Mucosa of descending colon (tissue), 3 donors: ENCODE measurements around the gene NHS. TPM values are rescaled to one million over a fixed set of nuclear protein-coding genes. Genes with fewer than 3 reads are reported as not detected.
A peak's percentile ranks its signal among the peaks of the same experiment; 100 is the strongest.

Source experiments
- ATAC-seq: fragments of 200-7000 bp; cut with Tn5 transposase; one replicate; pipeline ENCODE4 v1.9.1; 2020; ENCODE audit warnings: mild to moderate bottlenecking, moderate library complexity
- DNase-seq, 3 donors: peaks; one replicate each; pipeline ENCODE4 v3.0.0-alpha.2; 2020
- H3K36me3 ChIP-seq: fragments of 200-600 bp; one replicate; pipeline ENCODE4 v1.8.0; 2021; ENCODE audit warnings: low read depth, mild to moderate bottlenecking
- H3K4me1 ChIP-seq: fragments of 200-600 bp; one replicate; pipeline ENCODE4 v1.8.0; 2021; ENCODE audit warnings: low read depth, mild to moderate bottlenecking
- H3K4me3 ChIP-seq: fragments of 200-600 bp; one replicate; pipeline ENCODE4 v1.8.0; 2021; ENCODE audit warnings: mild to moderate bottlenecking
- H3K9me3 ChIP-seq: fragments of 200-600 bp; one replicate; pipeline ENCODE4 v1.8.0; 2021; ENCODE audit warnings: mild to moderate bottlenecking
- CTCF ChIP-seq: fragments of 200-600 bp; IDR thresholded peaks from one replicate; pipeline ENCODE4 v1.8.0; 2022; ENCODE audit warnings: antibody characterized with exemption, mild to moderate bottlenecking
- intact Hi-C, 2 donors: fragments of 100-400 bp; cut with DNase I in 1 of 2; cut with micrococcal nuclease in 1 of 2; formaldehyde crosslinking; loops; one replicate each; pipeline versions ENCODE4 v1.11.0 to v1.11.1; 2022; cut with DNase I, micrococcal nuclease
- total RNA-seq, 3 donors: library from RNA; stranded (reverse); fragmentation: NEBNext Ultra II Directional in 2 of 3; extraction: Animal tissue kit (Norgen Biotek cat#: 25700) in 2 of 3; gene quantifications; one replicate each; pipeline versions ENCODE4 v1.2.1 to v1.2.4, GENCODE V29; 2021 to 2023
- donor health status: DM: no; HTN: no; CAD: no; lungs with moderate emphysema.
- donor health status: DM: no; HTN: no; CAD: no.
- donor health status: DM: no; HTN: yes; CAD: no.

NHS gene
- total RNA-seq, 3 donors from 2014 or later, result 1.8 to 11.7 (median 2.1) TPM

- no peak for ATAC-seq
- no peaks in the 10 kb centered on the region for H3K36me3 ChIP-seq
- H3K4me1 ChIP-seq, result no peaks in the 10 kb centered on the region
- DNase-seq, result no peak
- intact Hi-C loops, result no loop called here
- no peak for TF ChIP-seq CTCF
- H3K9me3 ChIP-seq, result no peaks in the 10 kb centered on the region
- H3K4me3 ChIP-seq, result no peak overlapping the region
Measured at GRCh38 chrX:17656556-17656955, 281.6 kb downstream of the NHS start.

- no peaks in the 10 kb centered on the region for H3K9me3 ChIP-seq
- no peaks in the 10 kb centered on the region for H3K4me1 ChIP-seq
- no peak for TF ChIP-seq CTCF
- H3K36me3 ChIP-seq, result no peaks in the 10 kb centered on the region
- DNase-seq, result no peak
- intact Hi-C loops, result no loop called here
- no peak overlapping the region for H3K4me3 ChIP-seq
- no peak for ATAC-seq
Measured at GRCh38 chrX:17662391-17662790, 287.4 kb downstream of the NHS start.

GRCh38 chrX:17668929-17669328 is 293.9 kb downstream of the NHS start:
- no peaks in the 10 kb centered on the region for H3K4me1 ChIP-seq

GRCh38 chrX:17669458-17669857 is 294.5 kb downstream of the NHS start:
- intact Hi-C loops, result no loop called here
- Histone ChIP-seq H3K4me1 (no peaks in the 10 kb centered on the region), H3K36me3 (no peaks in the 10 kb centered on the region), H3K4me3 (no peak overlapping the region), H3K9me3 (no peaks in the 10 kb centered on the region)
- TF ChIP-seq CTCF, result no peak
- DNase-seq, result no peak
- ATAC-seq, result no peak

More at GRCh38 chrX:17668929-17669328, 293.9 kb downstream of the NHS start:
- intact Hi-C loops, result no loop called here
- ATAC-seq (no peak), DNase-seq (no peak)
- no peaks in the 10 kb centered on the region for H3K9me3 ChIP-seq
- TF ChIP-seq CTCF, result no peak
- no peaks in the 10 kb centered on the region for H3K36me3 ChIP-seq
- no peak overlapping the region for H3K4me3 ChIP-seq

- H3K4me1 ChIP-seq, result no peaks in the 10 kb centered on the region
- intact Hi-C loops, result no loop called here
- no peak for TF ChIP-seq CTCF
- no peak overlapping the region for H3K4me3 ChIP-seq
- H3K9me3 ChIP-seq, result no peaks in the 10 kb centered on the region
- ATAC-seq (no peak), DNase-seq (no peak)
- H3K36me3 ChIP-seq, result no peaks in the 10 kb centered on the region
Measured at GRCh38 chrX:17669891-17670290, 294.9 kb downstream of the NHS start.

- intact Hi-C loops, result no loop called here
- no peaks in the 10 kb centered on the region for H3K9me3 ChIP-seq
- TF ChIP-seq CTCF, result no peak
- H3K4me3 ChIP-seq, result no peak overlapping the region
- DNase-seq (no peak), ATAC-seq (peak; percentile 79)
- no peaks in the 10 kb centered on the region for H3K4me1 ChIP-seq
- no peaks in the 10 kb centered on the region for H3K36me3 ChIP-seq
Measured at GRCh38 chrX:17670874-17671273, 295.9 kb downstream of the NHS start.
